ENCODE results near the gene LHX6.

The LHX6 gene

GRCh38 chr9:122206118-122207046, 22.4 kb downstream of the LHX6 start:
- no peak overlapping the region for H3K4me3 ChIP-seq (ENCODE audit: low read depth, low read length)
- no peak for TF ChIP-seq CTCF (IDR thresholded peaks at IDR 0.05; ENCODE audit: borderline replicate concordance, insufficient read depth, low read depth, low read length)

GRCh38 chr9:122205176-122205575, 23.6 kb downstream of the LHX6 start:
- H3K4me3 ChIP-seq (ENCODE audit: low read depth, low read length) = no peak overlapping the region
- no peak for TF ChIP-seq CTCF (IDR thresholded peaks at IDR 0.05; ENCODE audit: borderline replicate concordance, insufficient read depth, low read depth, low read length)

GRCh38 chr9:122204491-122204890, 24.3 kb downstream of the LHX6 start:
- no peak overlapping the region for H3K4me3 ChIP-seq (ENCODE audit: low read depth, low read length)
- no peak for TF ChIP-seq CTCF (IDR thresholded peaks at IDR 0.05; ENCODE audit: borderline replicate concordance, insufficient read depth, low read depth, low read length)

- no peak overlapping the region for H3K4me3 ChIP-seq (ENCODE audit: low read depth, low read length)
- TF ChIP-seq CTCF (IDR thresholded peaks at IDR 0.05; ENCODE audit: borderline replicate concordance, insufficient read depth, low read depth, low read length) = no peak
These were observed 24.7 kb downstream of the LHX6 start for GRCh38 chr9:122204055-122204454.

GRCh38 chr9:122202111-122202510, 26.6 kb downstream of the LHX6 start:
- TF ChIP-seq CTCF (IDR thresholded peaks at IDR 0.05; ENCODE audit: borderline replicate concordance, insufficient read depth, low read depth, low read length) = no peak
- no peak overlapping the region for H3K4me3 ChIP-seq (ENCODE audit: low read depth, low read length)

- TF ChIP-seq CTCF (IDR thresholded peaks at IDR 0.05; ENCODE audit: borderline replicate concordance, insufficient read depth, low read depth, low read length) = no peak
These were observed 27.1 kb downstream of the LHX6 start for GRCh38 chr9:122201641-122202040.

More at GRCh38 chr9:122201641-122202040, 27.1 kb downstream of the LHX6 start:
- H3K4me3 ChIP-seq (ENCODE audit: low read depth, low read length) = no peak overlapping the region

Data from GM12875 (cell line).